Heart left ventricle (tissue), 13 donors: ENCODE results near the gene OR2A1.
"Not testable (repeated sequence)": the region's sequence is repeated elsewhere in the genome, so short reads cannot be mapped to it uniquely, and the experiment has no call there.

Source experiments
- CTCF ChIP-seq, 12 donors: fragments of 200-600 bp; sonication (generic) in 4 of 12; IDR thresholded peaks; one replicate each; pipeline versions ENCODE4 v1.5.0 to v1.8.0; 2018 to 2022; ENCODE audit warnings: antibody characterized with exemption in 12 of 12, mild to moderate bottlenecking in 5 of 12
- POLR2A ChIP-seq, 2 donors: fragments of 450-650 bp; IDR thresholded peaks; one replicate each; pipeline ENCODE4 v1.6.1; 2017; ENCODE audit warnings: antibody characterized with exemption in 2 of 2, mild to moderate bottlenecking in 2 of 2, moderate library complexity in 2 of 2
- donor health status: ischemic (EF 13 %, LVEDD 7.1; RV severe dilation, severe dysfunction).
- donor health status: DM: no; HTN: yes; CAD: no.
- donor health status: DM: no; HTN: no; CAD: no.
- donor health status: ischemic (EF 25% LVEDD 6.9; RV normal size, moderate dysfunction).
- donor health status: ischemic (EF 25% LVEDD 5.7; RV mildly dilated, moderate dysfunction).
- donor health status: ischemic (EF 35%, LVEDD 5.7; RV mildly dilated, moderate dysfunction).
- donor health status: nonischemic (EF 11% LVEDD 7.7; RV severe dilation, severe dysfunction).
- donor health status: DM: yes; HTN: yes; CAD: no.
- donor health status: PGD.
- donor health status: ischemic (EF 29% LVEDD 5.4; RV normal size, mild dysfunction).
- donor health status: nonischemic (EF 23%, LVEDD 6.1; RV moderate dilation, normal function).

- TF ChIP-seq CTCF, POLR2A (IDR thresholded peaks at IDR 0.05): not testable (repeated sequence)
These were observed 8.6 kb upstream of the OR2A1 start for GRCh38 chr7:144303607-144304006.
